ACHN (cell line): ENCODE measurements around the gene ZNF722.
"Not testable (repeated sequence)": the region's sequence is repeated elsewhere in the genome, so short reads cannot be mapped to it uniquely, and the experiment has no call there.

Source experiments
- DNase-seq: peaks from one replicate; pipeline ENCODE4 v3.0.0-alpha.2; 2015
- in situ Hi-C: cut with HindIII; loops from 2 replicates; pipeline ENCODE4 v1.10.0; 2017; ENCODE audit warnings: low sequenced_read_pairs, low pct_ligation_motif_present, low pct_unique_long_range_greater_than_20kb

The ZNF722 gene

GRCh38 chr7:63998549-63998948 lies at the start of gene ZNF722:
ZNF722 (plus strand) TSS chr7:63998849; CDS start chr7:63998962, 113 bp downstream.
- in situ Hi-C loops = no loop called here
- no peak for DNase-seq

GRCh38 chr7:63953181-63953580 lies 45.5 kb upstream of the ZNF722 start:
- in situ Hi-C loops = no loop called here

GRCh38 chr7:63968629-63969028 lies 30.0 kb upstream of the ZNF722 start:
- in situ Hi-C loops = no loop called here
- DNase-seq = no peak

More at GRCh38 chr7:63953181-63953580, 45.5 kb upstream of the ZNF722 start:
- no peak for DNase-seq

- in situ Hi-C loops, DNase-seq: not testable (repeated sequence)
Measured at GRCh38 chr7:64015496-64015895, 16.8 kb downstream of the ZNF722 start.

DNA sequence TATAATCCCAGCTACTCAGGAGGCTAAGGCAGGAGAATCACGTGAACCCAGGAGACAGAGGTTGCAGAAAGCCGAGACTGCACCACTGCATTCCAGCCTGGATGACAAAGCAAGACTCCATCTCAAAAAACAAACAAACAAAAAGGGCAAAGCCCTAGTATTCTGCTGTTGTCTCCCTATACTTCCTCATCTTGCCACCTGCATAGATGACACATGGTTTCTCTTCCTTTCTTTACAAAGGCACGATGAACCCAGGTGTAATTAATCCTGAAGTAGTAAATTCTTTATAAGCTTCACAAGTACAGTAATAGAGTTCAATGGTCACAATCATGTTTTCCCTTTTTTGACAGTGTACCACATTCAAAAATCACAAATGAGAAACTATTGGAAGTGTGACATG lies 36.7 kb downstream of the ZNF722 start:
- in situ Hi-C loops = no loop called here
- no peak for DNase-seq

- no peak for DNase-seq
- in situ Hi-C loops = no loop called here
Measured at GRCh38 chr7:64037095-64037494, 38.4 kb downstream of the ZNF722 start.

- DNase-seq = no peak
- in situ Hi-C loops = no loop called here
Measured at GRCh38 chr7:64045301-64046040, 46.8 kb downstream of the ZNF722 start, which contains the start of gene ZNF727. ZNF727 (plus strand) TSS chr7:64045434; CDS start chr7:64045622, 188 bp downstream.

- in situ Hi-C loops = no loop called here
- DNase-seq = no peak
Measured at GRCh38 chr7:64046041-64046389, 47.4 kb downstream of the ZNF722 start.
